HG03558 (cell line): ENCODE measurements around the gene VAV3.
"Not testable (repeated sequence)": the region's sequence is repeated elsewhere in the genome, so short reads cannot be mapped to it uniquely, and the experiment has no call there.

ENCODE experiments used
- ATAC-seq: cut with Tn5 transposase; IDR thresholded peaks from one replicate; pipeline ENCODE4 v1.9.1; 2021; ENCODE audit warnings: moderate number of reproducible peaks; ENCODE audit not compliant: unreplicated experiment; ENCODE audit errors: extremely low read depth

Gene VAV3

GRCh38 chr1:107895403-107896191 lies 69.4 kb downstream of the VAV3 start:
- no peak for ATAC-seq

- ATAC-seq = no peak
Observed at GRCh38 chr1:107894605-107895004, 70.4 kb downstream of the VAV3 start.

GRCh38 chr1:107893350-107893749 lies 71.6 kb downstream of the VAV3 start:
- ATAC-seq = not testable (repeated sequence)

GRCh38 chr1:107889524-107889923 lies 75.5 kb downstream of the VAV3 start:
- no peak for ATAC-seq

- ATAC-seq = no peak
Observed at GRCh38 chr1:107883562-107883961, 81.4 kb downstream of the VAV3 start.

- ATAC-seq = no peak
Observed at GRCh38 chr1:107879927-107880326, 85.1 kb downstream of the VAV3 start.

GRCh38 chr1:107879346-107879745 lies 85.6 kb downstream of the VAV3 start:
- no peak for ATAC-seq

- ATAC-seq = no peak
Observed at GRCh38 chr1:107877745-107878144, 87.2 kb downstream of the VAV3 start.

- ATAC-seq = no peak
Observed at GRCh38 chr1:107877092-107877491, 87.9 kb downstream of the VAV3 start.

GRCh38 chr1:107875689-107876088 lies 89.3 kb downstream of the VAV3 start:
- ATAC-seq = no peak

- no peak for ATAC-seq
Observed at GRCh38 chr1:107874221-107874620, 90.8 kb downstream of the VAV3 start.

- no peak for ATAC-seq
Observed at GRCh38 chr1:107871687-107872395, 93.1 kb downstream of the VAV3 start.

- ATAC-seq = no peak
Observed at GRCh38 chr1:107871259-107871658, 93.7 kb downstream of the VAV3 start.

- ATAC-seq = no peak
Observed at GRCh38 chr1:107870696-107871095, 94.3 kb downstream of the VAV3 start.

GRCh38 chr1:107867897-107868296 lies 97.1 kb downstream of the VAV3 start:
- ATAC-seq = no peak

- ATAC-seq = no peak
Observed at GRCh38 chr1:107867422-107867821, 97.6 kb downstream of the VAV3 start.

- ATAC-seq = no peak
Observed at GRCh38 chr1:107866870-107867269, 98.1 kb downstream of the VAV3 start.

GRCh38 chr1:107865627-107866026 lies 99.4 kb downstream of the VAV3 start:
- no peak for ATAC-seq

GRCh38 chr1:107863342-107863741 lies 101.6 kb downstream of the VAV3 start:
- no peak for ATAC-seq

GRCh38 chr1:107862064-107862463 lies 102.9 kb downstream of the VAV3 start:
- ATAC-seq = no peak

- ATAC-seq = no peak
Observed at GRCh38 chr1:107858323-107858722, 106.7 kb downstream of the VAV3 start.

GRCh38 chr1:107851418-107851817 lies 113.6 kb downstream of the VAV3 start:
- no peak for ATAC-seq
